ENCODE data around the gene SLC35A4.

The SLC35A4 gene, protein sequence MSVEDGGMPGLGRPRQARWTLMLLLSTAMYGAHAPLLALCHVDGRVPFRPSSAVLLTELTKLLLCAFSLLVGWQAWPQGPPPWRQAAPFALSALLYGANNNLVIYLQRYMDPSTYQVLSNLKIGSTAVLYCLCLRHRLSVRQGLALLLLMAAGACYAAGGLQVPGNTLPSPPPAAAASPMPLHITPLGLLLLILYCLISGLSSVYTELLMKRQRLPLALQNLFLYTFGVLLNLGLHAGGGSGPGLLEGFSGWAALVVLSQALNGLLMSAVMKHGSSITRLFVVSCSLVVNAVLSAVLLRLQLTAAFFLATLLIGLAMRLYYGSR

GRCh38 chr5:140564196-140565023 is at the start of gene SLC35A4, which contains the start of gene APBB3:
SLC35A4 (plus strand) TSS chr5:140564828; CDS start chr5:140567170, 2,342 bp downstream.
APBB3 (minus strand) TSS chr5:140564598; CDS start chr5:140564245, 353 bp downstream.
- peak; percentile 82 for DNase-seq

DNA sequence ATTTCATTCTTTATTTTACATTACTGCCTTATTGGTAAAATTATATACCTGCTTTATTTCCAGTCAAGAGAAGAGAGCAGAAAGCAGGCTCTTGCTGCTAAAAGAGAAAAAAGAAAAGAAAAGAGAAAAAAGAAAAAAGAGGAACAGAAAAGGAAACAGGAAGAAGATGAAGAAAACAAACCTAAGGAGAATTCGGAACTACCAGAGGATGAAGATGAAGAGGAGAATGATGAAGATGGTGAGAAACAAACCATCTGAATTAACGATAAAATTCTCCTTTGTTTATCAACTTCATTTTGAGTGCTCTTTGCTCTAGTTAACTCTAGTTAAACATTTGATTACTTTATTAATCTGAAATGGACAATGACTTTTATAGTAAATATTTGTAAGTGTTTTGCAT is 40.6 kb upstream of the SLC35A4 start:
- DNase-seq = no peak

DNA sequence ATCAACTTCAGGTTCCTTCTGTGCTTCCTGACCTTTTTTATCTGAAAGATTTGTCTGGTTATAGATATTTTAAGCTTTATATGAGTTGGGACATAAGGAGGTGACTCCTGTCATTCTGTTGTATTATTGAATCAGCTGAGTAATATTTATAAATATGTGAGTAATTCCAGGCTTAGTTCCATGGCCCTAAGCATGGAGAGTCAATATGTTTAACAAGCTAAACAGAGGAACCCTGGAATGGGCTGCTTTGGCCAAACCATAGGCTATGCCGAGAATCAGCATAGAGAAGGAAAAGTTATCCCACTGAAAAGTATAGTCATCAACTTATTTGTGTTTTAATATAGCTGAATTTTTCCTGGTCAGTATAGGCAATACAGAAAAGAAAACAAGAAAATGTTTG is 24.4 kb upstream of the SLC35A4 start:
- no peak for DNase-seq

- DNase-seq = no peak
Observed at GRCh38 chr5:140542972-140543371, 21.7 kb upstream of the SLC35A4 start.

DNA sequence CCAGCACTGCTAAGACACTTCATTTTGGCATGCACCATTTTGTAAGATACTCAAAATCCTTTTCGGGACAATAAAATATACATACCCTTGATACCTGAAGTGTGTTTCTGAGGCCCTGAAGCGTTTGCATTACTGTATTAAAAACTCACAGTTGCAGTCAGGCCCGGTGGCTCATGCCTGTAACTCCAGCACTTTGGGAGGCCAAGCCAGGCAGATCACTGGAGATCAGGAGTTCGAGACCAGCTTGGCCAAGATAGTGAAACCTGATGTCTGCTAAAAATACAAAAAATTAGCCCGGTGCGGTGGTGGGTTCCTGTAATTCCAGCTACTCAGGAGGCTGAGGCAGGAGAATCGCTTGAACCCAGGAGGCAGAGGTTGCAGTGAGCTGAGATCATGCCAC is 19.6 kb upstream of the SLC35A4 start:
- no peak for DNase-seq

GRCh38 chr5:140545606-140546005 is 19.0 kb upstream of the SLC35A4 start:
- no peak for DNase-seq

GRCh38 chr5:140546851-140547507 is 17.6 kb upstream of the SLC35A4 start:
- DNase-seq = no peak

GRCh38 chr5:140547508-140548299 is 16.9 kb upstream of the SLC35A4 start, which contains the start of gene EIF4EBP3:
EIF4EBP3 (plus strand) TSS chr5:140547662; CDS start chr5:140547738, 76 bp downstream.
- no peak for DNase-seq

DNA sequence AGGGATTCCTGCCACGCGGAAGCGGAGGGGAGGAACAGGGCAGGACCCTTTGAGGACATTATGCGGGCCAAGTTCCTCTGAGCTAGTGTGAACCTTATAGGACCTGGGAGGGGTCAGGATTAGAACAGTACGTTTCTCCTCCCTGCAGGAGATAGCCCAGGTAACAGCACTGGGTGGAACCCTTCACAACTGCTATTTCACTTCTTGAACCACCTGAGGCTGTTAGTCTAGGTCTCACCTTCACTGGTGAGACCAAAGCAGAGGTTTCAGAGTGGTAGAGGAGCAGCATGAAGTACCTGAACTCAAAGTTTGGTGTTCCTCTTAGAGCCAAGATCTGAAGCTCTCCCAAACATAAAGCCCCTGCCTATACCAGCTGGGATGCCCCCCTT is 16.3 kb upstream of the SLC35A4 start:
- no peak for DNase-seq

DNA sequence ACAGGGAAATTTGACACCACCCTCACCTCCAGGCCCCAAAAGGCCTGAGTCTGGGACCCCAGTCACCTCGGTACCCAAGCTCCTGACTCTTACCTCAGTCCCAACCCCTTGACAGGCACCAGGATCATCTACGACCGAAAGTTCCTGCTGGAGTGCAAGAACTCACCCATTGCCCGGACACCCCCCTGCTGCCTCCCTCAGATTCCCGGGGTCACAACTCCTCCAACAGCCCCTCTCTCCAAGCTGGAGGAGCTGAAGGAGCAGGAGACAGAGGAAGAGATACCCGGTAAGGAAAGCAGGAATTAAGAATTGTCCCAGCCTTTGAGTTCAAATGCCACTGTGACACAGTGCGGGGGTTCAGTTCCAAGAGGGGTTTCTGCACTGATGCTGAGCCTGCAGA is 15.8 kb upstream of the SLC35A4 start:
- no peak for DNase-seq

- DNase-seq = no peak
Observed at GRCh38 chr5:140549237-140550144, 15.1 kb upstream of the SLC35A4 start.

- DNase-seq = no peak
Observed at GRCh38 chr5:140550147-140551079, 14.2 kb upstream of the SLC35A4 start.

- no peak for DNase-seq
Observed at GRCh38 chr5:140551872-140552271, 12.8 kb upstream of the SLC35A4 start.

DNA sequence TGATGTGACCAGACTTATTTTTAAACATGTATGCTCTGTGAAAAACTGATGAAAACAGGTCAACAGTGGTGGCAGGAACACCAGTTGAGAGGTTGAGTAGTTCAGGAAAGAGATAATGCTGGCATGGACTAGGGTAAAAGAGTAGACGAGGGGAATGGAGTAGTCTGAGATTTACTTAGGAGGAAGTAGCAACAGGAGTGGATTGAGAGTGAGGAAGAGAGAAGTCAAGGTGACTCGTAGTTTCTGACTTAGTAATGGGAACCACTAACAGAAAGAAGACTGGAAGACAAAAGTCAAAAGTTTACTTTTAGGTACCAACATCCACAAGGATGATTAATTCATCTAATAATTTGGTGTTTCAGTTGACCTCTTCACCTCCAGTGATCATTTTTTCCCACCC is 11.0 kb upstream of the SLC35A4 start:
- no peak for DNase-seq

DNA sequence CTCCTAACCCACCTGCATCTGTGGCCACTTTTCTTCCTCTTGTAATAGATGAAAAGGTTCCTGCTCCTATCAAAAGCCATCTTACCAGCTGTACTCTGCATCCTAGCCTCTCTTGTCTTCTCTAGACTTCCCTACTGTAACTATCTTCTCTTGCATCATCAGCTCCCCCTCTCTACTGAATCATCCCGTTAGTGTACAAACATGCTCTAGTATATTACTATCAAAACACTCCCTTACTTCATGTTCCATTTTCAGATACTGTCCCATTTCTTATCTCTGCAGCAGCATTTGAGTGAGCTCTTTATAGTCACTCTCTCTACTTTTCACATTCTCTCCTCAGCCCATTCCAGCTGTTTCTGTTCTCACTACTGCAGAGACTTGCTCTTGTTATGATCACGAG is 10.2 kb upstream of the SLC35A4 start:
- no peak for DNase-seq

DNA sequence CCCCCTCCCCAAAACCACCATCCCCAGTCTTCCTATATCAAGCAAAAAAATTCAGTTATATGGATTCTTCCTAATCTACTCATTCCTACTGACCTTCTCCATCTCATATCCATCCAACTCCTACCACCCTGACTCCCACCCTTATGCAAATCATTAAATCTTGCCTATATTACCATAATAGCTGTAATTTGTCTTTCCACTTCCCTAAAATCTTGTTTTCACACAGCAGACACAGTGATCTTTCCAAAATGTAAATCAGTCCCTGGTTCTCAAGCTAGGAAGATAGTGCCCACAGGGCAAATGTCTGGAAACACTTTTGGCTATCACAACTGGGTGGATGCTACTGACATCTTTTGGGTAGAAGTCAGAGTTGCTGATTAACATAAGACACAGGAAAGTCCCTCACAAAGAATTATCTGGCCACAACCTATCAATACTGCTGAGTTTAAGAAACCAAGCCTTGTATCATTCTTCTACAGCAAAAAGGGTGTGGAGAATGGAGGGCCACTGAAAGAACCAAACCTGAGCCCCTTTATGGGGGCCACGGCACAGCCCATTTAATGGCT is 8.8 kb upstream of the SLC35A4 start:
- no peak for DNase-seq

GRCh38 chr5:140556438-140556837 is 8.2 kb upstream of the SLC35A4 start:
- no peak for DNase-seq

- peak; percentile 85 for DNase-seq
Observed at GRCh38 chr5:140557136-140557805, 7.4 kb upstream of the SLC35A4 start, which contains the start of gene SRA1. SRA1 (minus strand) TSS chr5:140557473; CDS start chr5:140557452, 21 bp downstream.

DNA sequence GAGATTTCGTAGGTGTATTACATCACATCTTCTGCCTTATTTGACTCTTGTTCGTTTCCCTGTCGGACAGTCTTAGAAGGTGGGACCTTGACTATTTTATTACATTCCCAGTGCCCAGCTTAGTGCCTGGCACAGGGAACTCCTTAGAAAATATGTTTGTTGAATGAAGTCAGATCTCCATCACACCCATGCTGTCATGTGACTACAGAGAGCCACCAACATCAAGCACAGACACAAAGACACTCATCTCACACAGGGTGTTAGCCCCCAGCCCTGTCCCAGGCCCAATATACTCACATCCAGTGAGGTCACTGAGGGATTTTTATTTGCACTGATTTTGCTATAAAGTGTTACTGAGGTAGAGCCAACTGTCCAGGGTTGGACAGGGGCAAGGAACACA is 6.7 kb upstream of the SLC35A4 start:
- no peak for DNase-seq

All from DMS79 treated with DMSO at 0.1 percent for 48 hours (cell line).